ENCODE results near the gene CCDC6.

DNA sequence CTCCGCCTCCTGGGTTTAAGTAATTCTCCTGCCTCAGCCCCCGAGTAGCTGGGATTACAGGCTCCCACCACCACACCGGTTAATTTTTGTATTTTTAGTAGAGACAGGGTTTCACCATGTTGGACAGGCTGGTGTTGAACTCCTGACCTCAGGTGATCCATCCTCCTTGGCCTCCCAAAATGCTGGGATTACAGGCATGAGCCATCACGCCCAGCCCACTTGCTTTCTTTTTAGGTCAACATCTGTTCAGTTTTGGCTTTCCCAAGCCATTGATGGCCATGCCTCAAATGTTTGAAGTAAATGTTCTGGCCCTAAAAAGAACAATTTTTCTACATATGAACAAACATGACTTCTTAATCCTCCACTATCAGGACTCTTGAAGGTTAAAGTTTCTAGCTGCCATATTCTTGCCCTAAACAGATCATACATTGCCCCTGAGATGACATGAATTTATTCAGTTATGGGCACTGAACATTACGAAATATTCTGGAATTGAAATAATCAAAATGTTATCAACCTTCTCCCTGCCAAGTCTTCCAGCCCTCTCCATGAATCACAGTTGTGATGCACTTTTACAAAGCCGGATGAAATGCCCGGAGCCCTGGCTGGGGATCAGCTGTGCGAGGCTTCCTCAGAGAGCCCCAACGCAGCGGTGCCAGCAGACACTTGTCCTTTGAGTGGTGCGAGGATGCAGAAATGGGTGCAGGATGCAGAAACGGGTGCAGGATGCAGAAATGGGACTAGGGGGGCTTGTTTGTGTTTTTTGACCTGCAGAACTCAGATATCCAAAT, 156.0 kb downstream of the CCDC6 start:
- TF ChIP-seq EP300 (IDR thresholded peaks at IDR 0.05) (no peak), POLR2A (IDR thresholded peaks at IDR 0.05) (no peak)
- TF ChIP-seq, protein P1, sequence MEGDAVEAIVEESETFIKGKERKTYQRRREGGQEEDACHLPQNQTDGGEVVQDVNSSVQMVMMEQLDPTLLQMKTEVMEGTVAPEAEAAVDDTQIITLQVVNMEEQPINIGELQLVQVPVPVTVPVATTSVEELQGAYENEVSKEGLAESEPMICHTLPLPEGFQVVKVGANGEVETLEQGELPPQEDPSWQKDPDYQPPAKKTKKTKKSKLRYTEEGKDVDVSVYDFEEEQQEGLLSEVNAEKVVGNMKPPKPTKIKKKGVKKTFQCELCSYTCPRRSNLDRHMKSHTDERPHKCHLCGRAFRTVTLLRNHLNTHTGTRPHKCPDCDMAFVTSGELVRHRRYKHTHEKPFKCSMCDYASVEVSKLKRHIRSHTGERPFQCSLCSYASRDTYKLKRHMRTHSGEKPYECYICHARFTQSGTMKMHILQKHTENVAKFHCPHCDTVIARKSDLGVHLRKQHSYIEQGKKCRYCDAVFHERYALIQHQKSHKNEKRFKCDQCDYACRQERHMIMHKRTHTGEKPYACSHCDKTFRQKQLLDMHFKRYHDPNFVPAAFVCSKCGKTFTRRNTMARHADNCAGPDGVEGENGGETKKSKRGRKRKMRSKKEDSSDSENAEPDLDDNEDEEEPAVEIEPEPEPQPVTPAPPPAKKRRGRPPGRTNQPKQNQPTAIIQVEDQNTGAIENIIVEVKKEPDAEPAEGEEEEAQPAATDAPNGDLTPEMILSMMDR (IDR thresholded peaks at IDR 0.05): no peak

All from sigmoid colon (tissue), 4 donors.